ELR (cell line): ENCODE data around the gene ALKBH5.

Experiments used
- DNase-seq: peaks from one replicate; pipeline ENCODE4 v3.0.0-alpha.2; 2015; ENCODE audit warnings: low read depth

Gene ALKBH5

GRCh38 chr17:18183334-18184142 lies at the start of gene ALKBH5:
TSS of gene ALKBH5 (plus strand) at chr17:18183828. CDS start at chr17:18184244, 416 bp downstream.
- peak; percentile 100 for DNase-seq

GRCh38 chr17:18136357-18136756 lies 47.3 kb upstream of the ALKBH5 start:
- no peak for DNase-seq

- no peak for DNase-seq
These were observed 45.4 kb upstream of the ALKBH5 start for GRCh38 chr17:18138065-18138749.

- DNase-seq = no peak
These were observed 44.5 kb upstream of the ALKBH5 start for GRCh38 chr17:18139092-18139491.

GRCh38 chr17:18139498-18139897 lies 44.1 kb upstream of the ALKBH5 start:
- no peak for DNase-seq

- DNase-seq = peak; percentile 58
These were observed 43.7 kb upstream of the ALKBH5 start for GRCh38 chr17:18139949-18140348.

- no peak for DNase-seq
These were observed 43.0 kb upstream of the ALKBH5 start for GRCh38 chr17:18140648-18141047.

- peak; percentile 76 for DNase-seq
These were observed 42.3 kb upstream of the ALKBH5 start for GRCh38 chr17:18141210-18141803.

GRCh38 chr17:18142417-18142816 lies 41.2 kb upstream of the ALKBH5 start:
- DNase-seq = no peak

- DNase-seq = peak; percentile 57
These were observed 40.3 kb upstream of the ALKBH5 start for GRCh38 chr17:18143044-18143936.

- no peak for DNase-seq
These were observed 39.4 kb upstream of the ALKBH5 start for GRCh38 chr17:18144261-18144660.

GRCh38 chr17:18144855-18145254 lies 38.8 kb upstream of the ALKBH5 start:
- DNase-seq = peak; percentile 35

GRCh38 chr17:18145811-18146210 lies 37.8 kb upstream of the ALKBH5 start:
- no peak for DNase-seq

GRCh38 chr17:18146259-18146658 lies 37.4 kb upstream of the ALKBH5 start:
- DNase-seq = no peak

GRCh38 chr17:18146980-18147379 lies 36.6 kb upstream of the ALKBH5 start:
- no peak for DNase-seq

GRCh38 chr17:18148586-18148985 lies 35.0 kb upstream of the ALKBH5 start:
- no peak for DNase-seq

GRCh38 chr17:18151290-18151689 lies 32.3 kb upstream of the ALKBH5 start:
- DNase-seq = no peak

GRCh38 chr17:18155179-18155578 lies 28.4 kb upstream of the ALKBH5 start:
- no peak for DNase-seq

GRCh38 chr17:18156171-18156975 lies 27.3 kb upstream of the ALKBH5 start:
- DNase-seq = peak; percentile 55

GRCh38 chr17:18156976-18157280 lies 26.7 kb upstream of the ALKBH5 start:
- DNase-seq = no peak

- no peak for DNase-seq
These were observed 26.2 kb upstream of the ALKBH5 start for GRCh38 chr17:18157354-18157985.
